NK-92 treated with Interleukin-12 subunit alpha and Interleukin-12 subunit beta, amount 100 ng/mL, for 24 hours (cell line): ENCODE results near the gene C19orf33.

Experiments
- DNase-seq: peaks from one replicate; lab custom pipeline; 2025; lab: John Stamatoyannopoulos, UW

C19orf33 gene

GRCh38 chr19:38280030-38280921, 23.8 kb upstream of the C19orf33 start:
- DNase-seq: no peak

- no peak for DNase-seq
These were observed 22.1 kb upstream of the C19orf33 start for GRCh38 chr19:38281811-38282566.

GRCh38 chr19:38283271-38283670, 20.8 kb upstream of the C19orf33 start:
- DNase-seq: no peak

GRCh38 chr19:38284422-38284821, 19.6 kb upstream of the C19orf33 start:
- no peak for DNase-seq

- DNase-seq: no peak
These were observed 18.5 kb upstream of the C19orf33 start for GRCh38 chr19:38285567-38285966.

- no peak for DNase-seq
These were observed 16.4 kb upstream of the C19orf33 start for GRCh38 chr19:38287604-38288003.

- DNase-seq: no peak
These were observed 15.8 kb upstream of the C19orf33 start for GRCh38 chr19:38288123-38288855.

GRCh38 chr19:38289955-38290354, 14.1 kb upstream of the C19orf33 start:
- no peak for DNase-seq

GRCh38 chr19:38290631-38291147, 13.4 kb upstream of the C19orf33 start:
- no peak for DNase-seq

- DNase-seq: no peak
These were observed 12.2 kb upstream of the C19orf33 start for GRCh38 chr19:38291855-38292254.

GRCh38 chr19:38293281-38293680, 10.8 kb upstream of the C19orf33 start:
- DNase-seq: no peak

GRCh38 chr19:38294090-38294489, 10.0 kb upstream of the C19orf33 start:
- no peak for DNase-seq

GRCh38 chr19:38298821-38299680, 5.0 kb upstream of the C19orf33 start:
- DNase-seq: no peak

GRCh38 chr19:38304352-38304865, 358 bp downstream of the C19orf33 start:
- no peak for DNase-seq

GRCh38 chr19:38304866-38305429, 897 bp downstream of the C19orf33 start:
- DNase-seq: no peak

- no peak for DNase-seq
These were observed 2.2 kb downstream of the C19orf33 start for GRCh38 chr19:38306236-38306635.

- DNase-seq: no peak
These were observed 3.0 kb downstream of the C19orf33 start for GRCh38 chr19:38307076-38307475.

GRCh38 chr19:38307597-38307996, 3.5 kb downstream of the C19orf33 start:
- DNase-seq: no peak

- DNase-seq: no peak
These were observed 4.1 kb downstream of the C19orf33 start for GRCh38 chr19:38308006-38308766.
